A549 (cell line): ENCODE results near the gene TENT4A. TPM values are rescaled to one million over a fixed set of nuclear protein-coding genes. Genes with fewer than 3 reads are reported as not detected.
A peak's percentile ranks its signal among the peaks of the same experiment; 100 is the strongest.

Experiments
- ATAC-seq, 2 experiments: fragments of 200-7000 bp in 1 of 2; fragments of >200 bp in 1 of 2; cut with Nextera tagmentation in 1 of 2; cut with Tn5 transposase in 1 of 2; 3 replicates each; pipeline versions ENCODE4 v1.8.0 to v1.9.1; 2018 to 2020; ENCODE audit warnings: mild to moderate bottlenecking in 1 of 2, moderate library complexity in 1 of 2
- CTCF ChIA-PET: fragments of 300-600 bp; sonication (Branson Sonifier 250); formaldehyde crosslinking; extraction: SDS; loops from one replicate; lab custom pipeline; 2021; ENCODE audit warnings: antibody characterized with exemption, inconsistent platforms; lab: Yijun Ruan, JAX
- POLR2A ChIA-PET: fragments of 350-600 bp; formaldehyde crosslinking; extraction: SDS; loops from one replicate; lab custom pipeline; 2021; ENCODE audit warnings: antibody characterized with exemption, inconsistent platforms; lab: Yijun Ruan, JAX
- DNase-seq, 2 experiments: peaks; one replicate each; pipeline versions ENCODE4 v3.0.0 to v3.0.0-alpha.2; 2011 to 2016; ENCODE audit warnings: low read depth in 1 of 2, low spot score in 1 of 2
- FAIRE-seq: peaks from 2 replicates; lab custom pipeline; 2011; peaks lifted over from hg19 to GRCh38; lab: Jason Lieb, UNC
- H3K27ac ChIP-seq, 2 experiments: fragments of >200 bp; sonication (Bioruptor Twin); formaldehyde crosslinking; 3 replicates each; pipeline ENCODE4 v1.5.1; 2016 to 2017
- H3K4me1 ChIP-seq: fragments of >200 bp; sonication (Bioruptor Twin); formaldehyde crosslinking; 3 replicates; pipeline ENCODE4 v1.6.1; 2016
- H3K4me2 ChIP-seq: fragments of >200 bp; sonication (Bioruptor Twin); formaldehyde crosslinking; 3 replicates; pipeline ENCODE4 v1.6.1; 2016
- H3K4me3 ChIP-seq: fragments of >200 bp; sonication (Bioruptor Twin); formaldehyde crosslinking; 3 replicates; pipeline ENCODE4 v1.5.1; 2016
- H3K9me3 ChIP-seq: fragments of >200 bp; sonication (Bioruptor Twin); formaldehyde crosslinking; 3 replicates; pipeline ENCODE4 v1.6.1; 2016
- ATOH8 ChIP-seq: fragments of 250-450 bp; sonication (Bioruptor Pico); IDR thresholded peaks from 2 replicates; pipeline ENCODE4 v1.5.0; 2020; ENCODE audit warnings: low read depth, mild to moderate bottlenecking, moderate library complexity
- CBX8 ChIP-seq: fragments of 200-600 bp; sonication (generic); IDR thresholded peaks from 2 replicates; pipeline ENCODE4 v1.6.1; 2016
- CHD4 ChIP-seq: fragments of 200-600 bp; sonication (generic); IDR thresholded peaks from 2 replicates; pipeline ENCODE4 v1.6.1; 2016; ENCODE audit warnings: antibody characterized with exemption, mild to moderate bottlenecking, borderline replicate concordance
- CTCF ChIP-seq: fragments of >200 bp; sonication (Bioruptor Twin); formaldehyde crosslinking; IDR thresholded peaks from 3 replicates; pipeline ENCODE4 v1.5.1; 2016
- ESRRA ChIP-seq: fragments of 150-350 bp; IDR thresholded peaks from 2 replicates; pipeline ENCODE4 v1.6.1; 2014; ENCODE audit warnings: mild to moderate bottlenecking, low read length, borderline replicate concordance
- FOSL2 ChIP-seq, 2 experiments: fragments of 450-650 bp in 1 of 2; fragments of >200 bp in 1 of 2; sonication (Bioruptor Twin) in 1 of 2; formaldehyde crosslinking; IDR thresholded peaks; 2 replicates each; pipeline versions ENCODE4 v1.5.0 to v1.6.1; 2016 to 2020; ENCODE audit warnings: mild to moderate bottlenecking in 1 of 2, moderate library complexity in 1 of 2
- FOXS1 ChIP-seq: fragments of 250-450 bp; sonication (Bioruptor Pico); IDR thresholded peaks from 2 replicates; pipeline ENCODE4 v1.5.0; 2020; ENCODE audit warnings: mild to moderate bottlenecking, moderate library complexity
- HEYL ChIP-seq: fragments of 250-450 bp; sonication (Bioruptor Pico); IDR thresholded peaks from 2 replicates; pipeline ENCODE4 v1.8.0; 2021; ENCODE audit warnings: mild to moderate bottlenecking, moderate library complexity
- HOXA7 ChIP-seq: fragments of 250-450 bp; sonication (Bioruptor Pico); IDR thresholded peaks from 2 replicates; pipeline ENCODE4 v1.5.0; 2020; ENCODE audit warnings: mild to moderate bottlenecking, moderate library complexity
- HOXB13 ChIP-seq: fragments of 250-450 bp; sonication (Bioruptor Pico); IDR thresholded peaks from 2 replicates; pipeline ENCODE4 v1.5.0; 2020; ENCODE audit warnings: low read depth, mild to moderate bottlenecking, moderate library complexity
- JUN ChIP-seq, 2 experiments: fragments of >200 bp; sonication (Bioruptor Twin); formaldehyde crosslinking; IDR thresholded peaks; 2 replicates in 1 of 2; 3 replicates in 1 of 2; pipeline ENCODE4 v1.6.1; 2016 to 2017
- MAX ChIP-seq: IDR thresholded peaks from 2 replicates; pipeline ENCODE4 v1.6.1; 2012
- NFE2L2 ChIP-seq: fragments of 150-350 bp; conservative IDR thresholded peaks from 2 replicates; pipeline ENCODE4 v1.6.1; 2014; ENCODE audit warnings: low read length
- NR3C1 ChIP-seq: fragments of >200 bp; sonication (Bioruptor Twin); formaldehyde crosslinking; IDR thresholded peaks from 3 replicates; pipeline ENCODE4 v1.6.1; 2017
- RAD21 ChIP-seq, 2 experiments: fragments of >200 bp in 1 of 2; sonication (Bioruptor Twin) in 1 of 2; formaldehyde crosslinking in 1 of 2; IDR thresholded peaks in 1 of 2; conservative IDR thresholded peaks in 1 of 2; 2 replicates in 1 of 2; 3 replicates in 1 of 2; pipeline ENCODE4 v1.6.1; 2012 to 2018; ENCODE audit warnings: inconsistent platforms in 1 of 2
- RCOR1 ChIP-seq: fragments of 150-350 bp; IDR thresholded peaks from 2 replicates; pipeline ENCODE4 v1.6.1; 2014; ENCODE audit warnings: antibody characterized with exemption, low read length, low read depth
- REST ChIP-seq: fragments of 200-600 bp; sonication (generic); IDR thresholded peaks from 2 replicates; pipeline ENCODE4 v1.6.1; 2016; ENCODE audit warnings: antibody characterized with exemption, mild to moderate bottlenecking, moderate library complexity
- RNF2 ChIP-seq: fragments of 200-600 bp; sonication (generic); IDR thresholded peaks from 2 replicates; pipeline ENCODE4 v1.6.1; 2016; ENCODE audit warnings: low read depth, mild to moderate bottlenecking, antibody characterized with exemption, moderate library complexity, borderline replicate concordance
- WGBS: methylation state at CpG from one replicate; pipeline ENCODE4 v1.1.6; 2017; ENCODE audit errors: missing lambda C conversion rate; 5-methylcytosine and 5-hydroxymethylcytosine counted together
- polyA plus RNA-seq, 4 experiments: library from polyadenylated mRNA; depleted of rRNA in 3 of 4; stranded (reverse); fragments of >200 nt; fragmentation: RNase III in 1 of 4; extraction: RNeasy Plus Mini Kit Qiagen cat#74134 plus additional on column Dnase treatment in 1 of 4; gene quantifications; 2 replicates in 3 of 4; 3 replicates in 1 of 4; pipeline ENCODE4 v1.2.3, GENCODE V29; 2011 to 2017
- TF ChIP-seq, protein P1 (sequence below): fragments of >200 bp; sonication (Bioruptor Twin); formaldehyde crosslinking; IDR thresholded peaks from 2 replicates; pipeline ENCODE4 v1.6.1; 2016

TENT4A gene
- polyA plus RNA-seq, 2 of the 4 experiments (the other 2 are of a cell fraction) = 7.2 to 15.2 TPM

GRCh38 chr5:6675784-6676491, 37.3 kb upstream of the TENT4A start (continued):
- TF ChIP-seq CTCF = no peak

DNA sequence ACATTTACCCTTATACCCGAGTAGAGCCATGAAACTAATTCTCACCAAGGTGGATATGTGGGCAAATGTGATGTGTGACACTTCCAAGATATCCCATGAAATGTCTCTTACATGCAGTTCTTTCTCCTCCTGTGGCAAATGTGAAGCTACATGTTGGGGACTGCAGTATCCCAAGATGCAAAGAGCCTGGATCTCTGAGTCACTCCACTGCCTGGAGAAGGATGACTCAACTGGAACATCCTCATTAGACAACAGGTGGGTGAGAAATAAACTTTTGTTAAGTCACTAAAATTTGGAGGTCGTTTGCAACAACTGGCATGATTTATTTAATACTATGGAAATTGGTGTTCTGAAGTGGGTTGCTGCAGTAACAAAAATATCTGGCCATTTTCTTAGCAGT, 36.5 kb upstream of the TENT4A start:
- DNase-seq (no peak), ATAC-seq (no peak), FAIRE-seq (no peak)
- Histone ChIP-seq H3K4me2 (no peak overlapping the region), H3K4me3 (no peak overlapping the region), H3K4me1 (no peaks in the 10 kb centered on the region), H3K9me3 (peaks cover 7% of the 10 kb centered on the region; the same call in 1 of the 3 replicates), H3K27ac (no peak overlapping the region)
- POLR2A ChIA-PET = no interaction called here
- 0 out of 2 replicates have a peak, but pooled peaks have one; percentile 8 for TF ChIP-seq FOSL2 (IDR thresholded peaks at IDR 0.05)
- peak; percentile 30; the same call in 1 of the 2 replicates for TF ChIP-seq FOSL2 (CRISPR knock-in tag; IDR thresholded peaks at IDR 0.05)
- TF ChIP-seq, protein P1, sequence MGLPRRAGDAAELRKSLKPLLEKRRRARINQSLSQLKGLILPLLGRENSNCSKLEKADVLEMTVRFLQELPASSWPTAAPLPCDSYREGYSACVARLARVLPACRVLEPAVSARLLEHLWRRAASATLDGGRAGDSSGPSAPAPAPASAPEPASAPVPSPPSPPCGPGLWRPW = no peak
- TF ChIP-seq CHD4 = no peak
- no peak for TF ChIP-seq NR3C1
- TF ChIP-seq FOXS1 (CRISPR knock-in tag) = no peak
- TF ChIP-seq RCOR1 = no peak
- WGBS = 51% methylated on average over 2 of the region's 2 CpGs
- CTCF ChIA-PET = no interaction called here

GRCh38 chr5:6678385-6678784, 34.8 kb upstream of the TENT4A start:
- Histone ChIP-seq H3K9me3 (peaks cover 2% of the 10 kb centered on the region; the same call in 1 of the 3 replicates), H3K4me3 (no peak overlapping the region), H3K4me2 (no peak overlapping the region), H3K27ac (no peak overlapping the region), H3K4me1 (no peaks in the 10 kb centered on the region)
- POLR2A ChIA-PET = no interaction called here
- no peak for ATAC-seq
- CTCF ChIA-PET = no interaction called here
- TF ChIP-seq, protein P1 = no peak
- TF ChIP-seq REST (no peak), ATOH8 (CRISPR knock-in tag) (no peak), CBX8 (no peak)
- no peak for FAIRE-seq
- no peak for DNase-seq
- 84% methylated on average over 1 of the region's 1 CpG for WGBS

- Histone ChIP-seq H3K4me1 (no peaks in the 10 kb centered on the region), H3K27ac (no peak overlapping the region), H3K4me3 (no peak overlapping the region), H3K9me3 (no peaks in the 10 kb centered on the region), H3K4me2 (no peak overlapping the region)
- 50% methylated on average over 6 of the region's 6 CpGs for WGBS
- ATAC-seq = no peak
- no peak for DNase-seq
- ChIA-PET CTCF (no interaction called here), POLR2A (no interaction called here)
- TF ChIP-seq RAD21 (conservative IDR thresholded peaks at IDR 0.05 in 1 of 2, IDR thresholded peaks at IDR 0.05 in 1 of 2) (no peak), CBX8 (no peak), HOXB13 (CRISPR knock-in tag) (no peak), CTCF (no peak), ESRRA (no peak), NFE2L2 (no peak), HOXA7 (CRISPR knock-in tag) (no peak), RNF2 (no peak), JUN (IDR thresholded peaks at IDR 0.05) (no peak), MAX (no peak), HEYL (no peak)
- no peak for FAIRE-seq
Measured at GRCh38 chr5:6680922-6681321, 32.3 kb upstream of the TENT4A start.
